Fibroblast of skin of scalp (primary cell): Measurements from ENCODE around the gene MVD.
"Not testable (repeated sequence)": the region's sequence is repeated elsewhere in the genome, so short reads cannot be mapped to it uniquely, and the experiment has no call there.

Experiments used
- DNase-seq: peaks from one replicate; pipeline ENCODE4 v3.0.0-alpha.2; 2013

MVD gene

GRCh38 chr16:88623858-88624257, 39.0 kb downstream of the MVD start:
- DNase-seq, result no peak

GRCh38 chr16:88622866-88623265, 40.0 kb downstream of the MVD start:
- DNase-seq, result no peak

GRCh38 chr16:88622125-88622524, 40.8 kb downstream of the MVD start:
- no peak for DNase-seq

- no peak for DNase-seq
These were observed 42.8 kb downstream of the MVD start for GRCh38 chr16:88619859-88620815.

- no peak for DNase-seq
These were observed 43.8 kb downstream of the MVD start for GRCh38 chr16:88618956-88619667.

GRCh38 chr16:88618182-88618955, 44.5 kb downstream of the MVD start:
- no peak for DNase-seq

GRCh38 chr16:88617268-88618031, 45.4 kb downstream of the MVD start:
- no peak for DNase-seq

GRCh38 chr16:88616736-88617135, 46.2 kb downstream of the MVD start:
- no peak for DNase-seq

- no peak for DNase-seq
These were observed 46.6 kb downstream of the MVD start for GRCh38 chr16:88616320-88616719.

GRCh38 chr16:88614818-88615580, 47.9 kb downstream of the MVD start:
- DNase-seq, result no peak

- no peak for DNase-seq
These were observed 48.7 kb downstream of the MVD start for GRCh38 chr16:88613911-88614817.

GRCh38 chr16:88613293-88613692, 49.6 kb downstream of the MVD start:
- no peak for DNase-seq

GRCh38 chr16:88610909-88611812, 51.7 kb downstream of the MVD start:
- DNase-seq, result no peak

GRCh38 chr16:88610080-88610479, 52.8 kb downstream of the MVD start:
- no peak for DNase-seq

- not testable (repeated sequence) for DNase-seq
These were observed 53.5 kb downstream of the MVD start for GRCh38 chr16:88609426-88609825.

- no peak for DNase-seq
These were observed 54.8 kb downstream of the MVD start for GRCh38 chr16:88608076-88608475.

- DNase-seq, result no peak
These were observed 56.6 kb downstream of the MVD start for GRCh38 chr16:88606148-88606757.
